ENCODE data around the gene UBE2J2.
A peak's percentile ranks its signal among the peaks of the same experiment; 100 is the strongest.

UBE2J2 gene

DNA sequence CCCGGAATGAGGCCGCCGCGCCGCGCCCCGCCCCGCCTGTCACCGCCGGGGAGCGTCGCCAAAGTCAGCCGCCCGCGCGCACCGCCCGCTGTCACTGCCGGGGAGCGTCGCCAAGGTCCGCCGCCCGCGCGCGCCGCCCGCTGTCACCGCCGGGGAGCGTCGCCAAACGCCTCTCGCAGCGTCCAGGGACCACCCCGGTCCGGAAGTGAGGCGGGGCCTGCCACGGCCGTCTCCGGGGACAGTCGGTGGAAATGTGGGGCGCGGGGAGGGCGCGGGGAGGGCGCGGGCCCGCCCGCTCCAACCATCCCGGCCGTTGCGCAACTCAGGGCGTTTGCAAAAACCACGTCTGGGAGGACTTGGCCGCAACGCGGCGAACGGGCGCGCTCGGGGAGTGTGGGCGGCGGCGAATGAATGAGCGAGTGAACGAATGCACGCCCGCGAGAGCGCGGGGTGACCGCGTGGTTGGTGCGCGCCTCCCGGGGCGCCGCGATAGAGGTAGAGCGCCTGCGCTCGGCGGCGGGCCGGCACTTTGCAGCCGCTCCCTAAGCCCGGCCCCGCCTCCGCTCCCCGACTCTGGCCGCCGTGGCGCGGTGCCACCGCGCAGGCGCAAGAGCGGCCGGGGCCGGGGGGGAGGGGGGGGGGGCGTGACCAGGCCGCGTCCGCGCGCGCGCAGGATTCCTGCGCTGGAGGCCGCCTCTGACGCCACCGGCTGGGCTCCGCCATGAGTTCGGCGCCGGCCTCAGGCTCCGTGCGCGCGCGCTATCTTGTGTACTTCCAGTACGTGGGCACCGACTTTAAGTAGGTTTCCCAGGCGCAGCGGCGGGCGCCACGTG lies 34.5 kb upstream of the UBE2J2 start, which contains the start of the genes ACAP3 and PUSL1:
ACAP3 (minus strand) TSS at position 8 of the 833 bp plus-strand sequence. CDS start 115 bp downstream, outside the sequence.
PUSL1 (plus strand) TSS at position 675 of the 833 bp plus-strand sequence; CDS start at position 722, 47 bp downstream.
- Histone ChIP-seq H3K36me3 (ENCODE audit: insufficient read depth, low read length) (peaks cover 33% of the 10 kb centered on the region), H3K9me3 (replicated peaks; ENCODE audit: low read length) (no peaks in the 10 kb centered on the region), H3K9ac (ENCODE audit: low read depth, low read length) (peak within 1 kb of the TSS; percentile 90), H3K27me3 (ENCODE audit: control insufficient read depth, insufficient read depth, low read length) (no peaks in the 10 kb centered on the region), H3K4me1 (ENCODE audit: control insufficient read depth, insufficient read depth, low read length) (peaks cover 43% of the 10 kb centered on the region), H3K4me3 (ENCODE audit: low read length) (peak within 1 kb of the TSS; percentile 94), H3K4me2 (ENCODE audit: low read length) (peak within 1 kb of the TSS; percentile 95)

DNA sequence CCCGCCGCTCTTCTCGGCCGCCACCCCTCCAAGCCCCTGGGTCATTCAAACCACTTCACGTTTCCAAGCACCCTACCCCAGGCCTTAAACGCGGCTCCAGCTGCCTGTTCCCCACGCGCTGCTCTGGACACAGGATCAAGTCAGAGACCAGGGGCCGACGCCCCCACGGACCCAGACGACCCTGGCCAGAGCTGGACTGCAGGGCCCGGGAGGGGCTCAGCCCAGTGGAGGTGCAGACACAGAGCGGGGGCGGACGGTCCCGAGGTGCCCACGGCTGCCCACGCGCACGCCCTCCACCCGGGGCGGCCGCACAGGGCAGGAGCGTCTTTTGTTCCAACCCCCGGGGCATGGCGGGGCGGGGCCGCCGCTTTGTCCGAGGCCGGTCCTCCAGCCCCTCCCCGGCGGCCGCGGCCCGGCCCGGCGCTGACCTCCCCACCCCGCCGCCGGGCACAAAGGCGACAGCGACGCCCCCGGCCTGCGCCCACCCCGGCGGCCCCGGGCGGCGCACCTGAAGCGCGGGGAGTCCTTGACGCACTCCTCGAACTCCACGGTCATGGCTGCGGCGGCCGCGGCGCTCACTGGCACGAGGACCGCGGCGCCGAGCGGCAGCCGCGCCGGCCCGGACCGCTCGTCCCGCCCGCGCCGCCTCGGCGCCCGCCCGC lies 33.7 kb upstream of the UBE2J2 start:
- Histone ChIP-seq H3K9me3 (replicated peaks; ENCODE audit: low read length) (no peaks in the 10 kb centered on the region), H3K27me3 (ENCODE audit: control insufficient read depth, insufficient read depth, low read length) (no peaks in the 10 kb centered on the region), H3K9ac (ENCODE audit: low read depth, low read length) (peak overlapping the region; percentile 83), H3K4me3 (ENCODE audit: low read length) (peak overlapping the region; percentile 94), H3K4me1 (ENCODE audit: control insufficient read depth, insufficient read depth, low read length) (peaks cover 43% of the 10 kb centered on the region), H3K36me3 (ENCODE audit: insufficient read depth, low read length) (peaks cover 29% of the 10 kb centered on the region), H3K4me2 (ENCODE audit: low read length) (peak overlapping the region; percentile 94)

GRCh38 chr1:1306661-1307260 lies 33.1 kb upstream of the UBE2J2 start:
- Histone ChIP-seq H3K9ac (ENCODE audit: low read depth, low read length) (peak overlapping the region; percentile 83), H3K36me3 (ENCODE audit: insufficient read depth, low read length) (peaks cover 25% of the 10 kb centered on the region), H3K9me3 (replicated peaks; ENCODE audit: low read length) (no peaks in the 10 kb centered on the region), H3K4me1 (ENCODE audit: control insufficient read depth, insufficient read depth, low read length) (peaks cover 43% of the 10 kb centered on the region), H3K4me2 (ENCODE audit: low read length) (peak overlapping the region; percentile 94), H3K27me3 (ENCODE audit: control insufficient read depth, insufficient read depth, low read length) (no peaks in the 10 kb centered on the region), H3K4me3 (ENCODE audit: low read length) (peak overlapping the region; percentile 94)

GRCh38 chr1:1306070-1306660 lies 32.5 kb upstream of the UBE2J2 start:
- peaks cover 19% of the 10 kb centered on the region for H3K36me3 ChIP-seq (ENCODE audit: insufficient read depth, low read length)
- H3K4me3 ChIP-seq (ENCODE audit: low read length) = peak overlapping the region; percentile 94
- peak overlapping the region; percentile 43 for H3K9ac ChIP-seq (ENCODE audit: low read depth, low read length)
- no peaks in the 10 kb centered on the region for H3K9me3 ChIP-seq (replicated peaks; ENCODE audit: low read length)
- H3K4me2 ChIP-seq (ENCODE audit: low read length) = peak overlapping the region; percentile 94
- peaks cover 43% of the 10 kb centered on the region for H3K4me1 ChIP-seq (ENCODE audit: control insufficient read depth, insufficient read depth, low read length)
- no peaks in the 10 kb centered on the region for H3K27me3 ChIP-seq (ENCODE audit: control insufficient read depth, insufficient read depth, low read length)

DNA sequence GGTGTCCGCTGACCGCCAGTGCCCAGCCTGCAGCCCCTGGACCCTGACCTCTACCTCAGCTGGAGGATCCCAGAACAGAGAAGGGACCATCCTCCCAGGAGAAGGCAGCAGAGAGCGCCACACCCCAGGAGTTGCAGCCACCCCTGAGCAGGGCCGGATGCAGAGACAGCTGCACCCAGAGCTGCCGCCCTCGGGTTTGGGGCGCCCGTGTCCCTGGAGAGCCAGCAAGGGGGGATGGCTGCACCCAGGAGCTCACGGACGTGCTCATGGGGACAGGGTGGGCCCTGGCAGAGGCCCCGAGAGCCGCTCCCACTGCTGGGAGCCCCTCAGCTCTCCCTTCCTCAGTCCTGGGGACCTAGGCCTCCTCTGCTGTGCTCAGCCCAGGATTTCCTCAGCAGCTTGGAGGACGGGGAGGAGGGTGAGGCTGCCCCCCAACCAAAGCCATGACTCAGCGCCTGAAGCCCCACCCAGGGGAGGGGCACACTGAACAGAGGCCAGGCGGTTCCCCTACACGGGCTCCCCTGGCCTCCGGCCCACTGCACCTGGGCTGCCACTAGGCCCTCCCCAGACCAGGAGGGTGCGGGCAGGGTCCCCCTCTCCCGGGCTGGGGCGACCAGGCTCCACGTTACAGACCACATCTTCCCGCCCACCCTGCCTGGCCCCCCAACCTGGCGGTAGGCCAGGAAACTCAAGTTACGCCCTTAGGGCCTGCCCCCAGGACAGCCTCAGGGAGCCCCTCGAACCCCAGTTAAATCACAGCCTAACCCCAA lies 31.8 kb upstream of the UBE2J2 start:
- Histone ChIP-seq H3K27me3 (ENCODE audit: control insufficient read depth, insufficient read depth, low read length) (no peaks in the 10 kb centered on the region), H3K9me3 (replicated peaks; ENCODE audit: low read length) (no peaks in the 10 kb centered on the region), H3K4me3 (ENCODE audit: low read length) (peak overlapping the region; percentile 94), H3K9ac (ENCODE audit: low read depth, low read length) (peak overlapping the region; percentile 59), H3K4me1 (ENCODE audit: control insufficient read depth, insufficient read depth, low read length) (peaks cover 43% of the 10 kb centered on the region), H3K36me3 (ENCODE audit: insufficient read depth, low read length) (peaks cover 13% of the 10 kb centered on the region), H3K4me2 (ENCODE audit: low read length) (peak overlapping the region; percentile 94)

GRCh38 chr1:1304331-1305299 lies 31.0 kb upstream of the UBE2J2 start:
- H3K27me3 ChIP-seq (ENCODE audit: control insufficient read depth, insufficient read depth, low read length) = no peaks in the 10 kb centered on the region
- H3K9ac ChIP-seq (ENCODE audit: low read depth, low read length) = peak overlapping the region; percentile 59
- peak overlapping the region; percentile 94 for H3K4me2 ChIP-seq (ENCODE audit: low read length)
- H3K4me3 ChIP-seq (ENCODE audit: low read length) = peak overlapping the region; percentile 94
- no peaks in the 10 kb centered on the region for H3K9me3 ChIP-seq (replicated peaks; ENCODE audit: low read length)
- H3K36me3 ChIP-seq (ENCODE audit: insufficient read depth, low read length) = peaks cover 12% of the 10 kb centered on the region
- peaks cover 37% of the 10 kb centered on the region for H3K4me1 ChIP-seq (ENCODE audit: control insufficient read depth, insufficient read depth, low read length)

GRCh38 chr1:1303736-1304135 lies 30.1 kb upstream of the UBE2J2 start:
- Histone ChIP-seq H3K4me3 (ENCODE audit: low read length) (no peak overlapping the region), H3K4me1 (ENCODE audit: control insufficient read depth, insufficient read depth, low read length) (peaks cover 31% of the 10 kb centered on the region), H3K9ac (ENCODE audit: low read depth, low read length) (no peak overlapping the region), H3K27me3 (ENCODE audit: control insufficient read depth, insufficient read depth, low read length) (no peaks in the 10 kb centered on the region), H3K36me3 (ENCODE audit: insufficient read depth, low read length) (peaks cover 16% of the 10 kb centered on the region), H3K4me2 (ENCODE audit: low read length) (no peak overlapping the region), H3K9me3 (replicated peaks; ENCODE audit: low read length) (no peaks in the 10 kb centered on the region)

DNA sequence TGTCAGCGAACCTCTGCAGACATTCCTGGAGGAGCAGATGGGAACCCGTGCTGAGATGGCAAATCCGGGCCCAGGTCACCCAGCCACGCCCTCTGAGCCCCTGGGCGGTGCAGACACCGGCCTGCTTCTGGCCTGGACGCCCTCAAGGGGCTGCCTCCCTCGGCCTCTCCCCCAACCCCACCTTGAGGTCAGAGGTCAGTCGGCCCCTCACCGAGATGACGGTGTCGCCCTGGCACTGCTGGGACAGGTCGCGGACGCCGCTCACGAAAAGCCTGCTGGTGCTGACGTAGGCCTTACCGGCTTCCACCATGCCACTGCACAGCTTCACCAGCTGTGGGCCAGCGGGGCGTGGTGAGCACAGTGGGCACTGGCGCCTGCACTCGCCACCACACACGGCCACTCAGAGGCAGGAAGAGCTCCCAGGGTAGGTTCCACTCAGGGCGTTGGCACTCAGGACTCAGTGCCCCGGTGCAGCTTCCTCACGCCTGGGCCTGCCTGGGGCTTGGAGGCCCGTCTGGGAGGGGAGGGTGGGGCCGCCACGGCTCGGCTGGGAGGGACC lies 29.4 kb upstream of the UBE2J2 start:
- Histone ChIP-seq H3K9ac (ENCODE audit: low read depth, low read length) (no peak overlapping the region), H3K4me1 (ENCODE audit: control insufficient read depth, insufficient read depth, low read length) (peaks cover 31% of the 10 kb centered on the region), H3K27me3 (ENCODE audit: control insufficient read depth, insufficient read depth, low read length) (no peaks in the 10 kb centered on the region), H3K4me2 (ENCODE audit: low read length) (no peak overlapping the region), H3K9me3 (replicated peaks; ENCODE audit: low read length) (no peaks in the 10 kb centered on the region), H3K36me3 (ENCODE audit: insufficient read depth, low read length) (peaks cover 16% of the 10 kb centered on the region), H3K4me3 (ENCODE audit: low read length) (no peak overlapping the region)

DNA sequence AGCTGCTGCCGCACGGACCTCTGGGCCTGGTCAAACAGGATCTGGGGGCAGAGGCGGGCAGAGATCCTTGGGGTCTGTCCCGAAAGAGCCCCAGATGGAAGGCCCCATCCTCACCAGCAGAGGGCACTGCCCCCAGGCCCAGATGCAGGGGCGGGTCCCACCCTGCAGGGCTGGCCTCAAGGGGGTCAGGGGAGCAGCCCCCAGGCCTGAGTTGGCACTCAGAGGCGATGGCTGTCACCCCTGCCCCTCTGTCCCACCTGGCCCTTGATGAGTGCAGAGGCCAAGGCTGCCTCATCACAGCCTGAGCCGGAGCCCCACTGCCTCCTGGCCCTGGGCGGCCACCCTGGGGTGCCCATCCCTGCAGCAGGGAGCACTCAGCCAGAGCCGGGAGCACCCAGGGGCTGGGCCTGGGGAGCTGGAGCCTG lies 28.4 kb upstream of the UBE2J2 start:
- Histone ChIP-seq H3K4me3 (ENCODE audit: low read length) (no peak overlapping the region), H3K27me3 (ENCODE audit: control insufficient read depth, insufficient read depth, low read length) (no peaks in the 10 kb centered on the region), H3K9me3 (replicated peaks; ENCODE audit: low read length) (no peaks in the 10 kb centered on the region), H3K4me2 (ENCODE audit: low read length) (no peak overlapping the region), H3K9ac (ENCODE audit: low read depth, low read length) (no peak overlapping the region), H3K36me3 (ENCODE audit: insufficient read depth, low read length) (peaks cover 16% of the 10 kb centered on the region), H3K4me1 (ENCODE audit: control insufficient read depth, insufficient read depth, low read length) (peaks cover 31% of the 10 kb centered on the region)

DNA sequence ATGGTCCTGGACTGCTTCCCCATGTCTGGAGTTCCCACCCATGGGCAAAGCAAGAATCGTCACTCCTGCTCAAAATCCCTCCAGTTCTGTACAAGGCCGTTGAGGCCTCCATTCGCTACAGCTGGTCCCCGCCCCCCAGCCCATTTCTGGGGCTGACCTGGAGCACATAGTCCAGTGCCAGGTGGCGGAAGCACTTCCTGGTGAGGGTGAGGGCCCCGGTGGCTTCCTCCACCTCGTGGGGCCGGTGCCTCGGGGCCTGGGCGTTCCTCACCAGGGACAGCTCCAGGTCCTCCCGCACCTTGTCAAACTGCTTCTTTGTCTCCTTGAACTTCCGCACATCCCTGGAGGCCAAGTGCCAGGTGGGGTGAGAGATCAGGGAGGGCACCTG lies 26.7 kb upstream of the UBE2J2 start:
- Histone ChIP-seq H3K4me3 (ENCODE audit: low read length) (no peak overlapping the region), H3K9me3 (replicated peaks; ENCODE audit: low read length) (no peaks in the 10 kb centered on the region), H3K36me3 (ENCODE audit: insufficient read depth, low read length) (peaks cover 25% of the 10 kb centered on the region), H3K4me2 (ENCODE audit: low read length) (no peak overlapping the region), H3K27me3 (ENCODE audit: control insufficient read depth, insufficient read depth, low read length) (no peaks in the 10 kb centered on the region), H3K4me1 (ENCODE audit: control insufficient read depth, insufficient read depth, low read length) (peaks cover 14% of the 10 kb centered on the region), H3K9ac (ENCODE audit: low read depth, low read length) (no peak overlapping the region)

Data from skeletal muscle satellite cell (primary cell).